ENCODE data around the gene PIK3R3.
"Not testable (repeated sequence)": the region's sequence is repeated elsewhere in the genome, so short reads cannot be mapped to it uniquely, and the experiment has no call there.

PIK3R3 gene

DNA sequence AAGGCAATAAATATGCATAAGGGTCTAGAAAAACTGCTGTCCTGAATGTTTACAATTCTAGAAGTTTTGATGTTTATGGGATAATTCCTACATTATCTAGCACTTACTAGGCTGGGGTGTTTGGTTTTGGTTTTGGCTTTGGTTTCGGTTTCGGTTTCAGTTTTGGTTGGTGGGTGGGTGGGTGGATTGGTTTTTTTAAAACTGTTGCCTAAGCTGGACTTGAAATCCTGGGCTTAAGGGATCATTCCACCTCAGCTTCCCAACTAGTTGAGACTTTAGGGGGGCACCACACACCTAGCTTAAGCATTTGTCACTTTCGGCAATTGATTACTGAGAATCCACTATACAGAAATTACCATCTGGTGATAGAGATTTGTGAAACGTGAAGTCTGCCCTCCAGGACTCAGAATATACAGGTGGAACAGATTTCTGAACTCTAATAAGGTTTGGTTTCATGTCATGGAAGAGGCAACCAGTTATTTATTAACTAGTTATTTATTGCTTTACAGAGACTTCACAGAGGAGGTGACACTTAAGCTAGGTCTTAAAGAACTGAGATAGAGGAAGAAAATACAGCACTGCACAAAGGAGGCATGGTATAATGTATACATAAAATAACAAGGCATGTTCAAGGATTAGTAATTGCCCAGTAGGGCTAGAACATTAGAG, 69.6 kb downstream of the PIK3R3 start:
- peak; percentile 17 to 18 for DNase-seq

DNA sequence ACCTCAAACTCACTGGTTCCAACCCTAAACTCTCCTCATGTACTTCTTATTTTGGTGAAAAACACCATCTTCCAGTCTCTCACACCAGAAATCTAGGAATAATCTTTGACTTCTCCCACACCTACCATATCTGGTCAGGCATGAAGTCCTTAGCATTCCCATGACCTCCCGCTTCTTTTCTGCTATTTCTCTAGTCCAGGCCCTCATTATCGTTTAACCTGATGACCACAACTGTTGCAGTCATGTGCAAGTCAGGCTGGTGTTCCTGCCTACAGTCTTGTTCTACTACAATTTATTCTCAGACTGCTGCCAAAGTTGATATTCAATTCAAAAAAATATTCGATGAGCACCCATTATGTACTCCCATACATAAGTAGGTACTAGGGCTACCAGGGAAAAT, 71.3 kb downstream of the PIK3R3 start:
- no peak for DNase-seq

GRCh38 chr1:46058936-46059335, 73.5 kb downstream of the PIK3R3 start:
- no peak for DNase-seq

GRCh38 chr1:46057781-46058180, 74.6 kb downstream of the PIK3R3 start:
- no peak for DNase-seq

DNA sequence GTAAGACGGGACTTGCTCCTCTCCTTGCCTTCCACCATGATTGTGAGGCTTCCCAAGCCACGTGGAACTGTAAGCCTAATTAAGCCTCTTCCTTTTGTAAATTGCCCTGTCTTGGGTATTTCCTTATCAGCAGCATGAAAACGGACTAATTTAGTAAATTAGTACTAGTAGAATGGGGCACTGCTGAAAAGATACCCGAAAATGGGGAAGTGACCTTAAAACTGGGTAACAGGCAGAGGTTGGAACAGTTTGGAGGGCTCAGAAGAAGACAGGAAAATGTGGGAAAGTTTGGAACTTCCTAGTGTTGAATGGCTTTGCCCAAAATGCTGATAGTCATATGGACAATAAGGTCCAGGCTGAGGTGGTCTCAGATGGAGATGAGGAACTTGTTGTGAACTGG, 75.2 kb downstream of the PIK3R3 start:
- DNase-seq: not testable (repeated sequence)

DNA sequence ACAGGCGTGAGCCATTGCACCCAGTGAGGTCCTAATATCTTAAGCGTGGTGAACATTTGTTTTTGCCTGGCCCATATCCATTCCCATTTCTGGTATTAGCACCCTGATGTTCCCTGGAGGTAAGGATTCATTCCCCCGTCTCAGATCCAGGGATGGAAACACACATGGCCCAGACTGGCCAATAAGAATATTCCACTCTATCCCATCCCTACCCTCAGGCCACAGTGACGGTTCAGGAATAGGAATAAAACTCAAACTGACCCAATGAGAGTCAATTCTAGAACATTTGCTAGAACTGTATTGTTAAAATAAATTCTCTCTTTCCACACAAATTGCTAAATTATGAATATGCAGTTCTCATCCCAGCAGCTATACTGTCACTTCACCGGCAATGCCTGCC, 76.1 kb downstream of the PIK3R3 start:
- DNase-seq: no peak

GRCh38 chr1:46053734-46054133, 78.7 kb downstream of the PIK3R3 start:
- DNase-seq: no peak

GRCh38 chr1:46044116-46044515, 88.3 kb downstream of the PIK3R3 start:
- DNase-seq: no peak

- DNase-seq: no peak
These were observed 88.9 kb downstream of the PIK3R3 start for GRCh38 chr1:46043458-46044017.

DNA sequence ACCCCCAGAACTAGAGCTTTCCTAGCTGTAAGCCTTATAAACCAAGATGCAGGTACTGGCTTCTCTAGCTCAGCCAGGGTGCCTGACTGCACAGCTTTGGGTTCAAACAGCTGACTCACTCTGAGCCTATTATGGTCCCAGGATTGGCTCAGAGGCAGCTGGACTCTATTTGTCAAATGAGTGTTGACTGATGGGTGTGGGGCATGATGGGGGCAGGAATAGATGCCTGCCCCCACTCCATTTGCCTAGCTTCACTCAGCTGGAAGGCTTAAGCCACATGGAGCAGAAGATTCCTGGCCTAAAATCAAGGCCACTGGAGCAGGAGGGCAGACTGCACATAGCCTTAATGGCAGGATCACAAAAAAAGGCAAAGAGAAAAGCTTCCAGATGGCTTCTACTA, 90.5 kb downstream of the PIK3R3 start:
- no peak for DNase-seq

- DNase-seq: no peak
These were observed 90.9 kb downstream of the PIK3R3 start for GRCh38 chr1:46041551-46041950.

DNA sequence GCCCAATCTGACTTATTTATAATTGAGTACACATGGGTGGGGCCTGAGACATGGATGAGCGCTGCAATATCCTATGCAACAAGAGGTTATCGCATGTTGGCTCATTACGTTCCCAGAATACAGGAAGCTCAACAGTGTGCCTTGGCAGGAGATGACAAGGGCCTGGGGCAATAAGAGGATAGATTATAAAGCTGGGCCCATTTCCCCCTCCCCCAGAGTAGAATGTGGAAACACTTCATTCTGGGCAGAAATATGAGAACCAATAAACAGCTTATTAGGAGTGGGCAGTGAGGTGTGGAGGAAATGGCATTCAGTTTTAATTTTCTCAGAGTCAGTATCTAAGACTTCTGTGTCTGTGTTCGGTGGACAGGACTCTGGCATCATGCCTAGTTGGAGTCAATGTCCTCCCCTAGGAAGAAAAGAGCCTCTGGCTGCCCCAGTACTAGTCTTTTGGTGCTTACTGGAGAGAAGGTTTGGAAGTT, 92.8 kb downstream of the PIK3R3 start:
- DNase-seq: no peak

DNA sequence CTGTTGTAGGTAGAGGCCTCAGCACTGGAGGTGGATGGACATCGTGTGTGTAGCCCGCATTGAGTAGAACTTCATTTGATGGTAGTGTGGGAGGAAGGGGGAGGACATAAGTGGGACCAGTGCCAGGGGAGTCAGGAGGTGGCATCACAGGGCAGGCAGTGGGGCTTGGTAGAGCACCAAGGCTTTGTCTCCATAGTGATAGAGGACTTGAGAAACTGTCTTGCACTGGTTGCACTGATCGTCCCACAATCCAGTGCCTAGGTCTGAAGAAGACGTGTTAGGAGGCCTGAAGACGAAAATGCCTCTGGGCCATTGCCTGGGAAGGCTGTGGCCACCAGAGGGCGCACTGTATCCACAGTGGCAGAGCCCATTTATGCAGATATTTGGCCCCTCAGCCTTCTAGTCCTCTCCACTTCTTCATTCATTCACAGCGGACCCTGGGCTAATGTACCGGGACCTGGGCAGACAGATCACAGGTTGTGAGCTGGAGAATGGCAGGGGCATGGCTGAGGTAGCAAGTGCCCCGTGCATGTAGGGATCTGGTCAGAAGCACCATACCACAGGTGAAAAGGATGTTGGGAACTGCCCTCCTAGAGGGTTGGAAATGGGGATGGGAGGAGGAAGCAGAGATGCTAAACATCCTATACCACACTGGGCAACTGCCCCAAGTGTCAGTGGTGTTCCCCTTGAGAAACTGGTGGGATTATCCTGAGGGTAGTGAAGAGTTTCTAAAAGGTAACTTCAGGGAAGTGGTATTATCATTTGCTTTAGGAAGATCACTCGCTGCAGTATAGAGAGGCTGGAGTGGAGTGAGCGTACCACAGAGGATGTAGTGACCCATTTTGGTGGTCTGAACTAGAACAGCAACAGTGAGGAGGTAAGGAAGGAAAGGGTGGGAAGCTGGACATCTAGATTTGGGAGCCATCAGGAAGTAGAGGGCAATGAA, 95.3 kb downstream of the PIK3R3 start:
- DNase-seq: peak; percentile 80 to 81

- no peak for DNase-seq
These were observed 97.6 kb downstream of the PIK3R3 start for GRCh38 chr1:46034601-46035516.

- no peak for DNase-seq
These were observed 101.4 kb downstream of the PIK3R3 start for GRCh38 chr1:46030876-46031660.

GRCh38 chr1:46030074-46030870, 102.2 kb downstream of the PIK3R3 start:
- DNase-seq: no peak

DNA sequence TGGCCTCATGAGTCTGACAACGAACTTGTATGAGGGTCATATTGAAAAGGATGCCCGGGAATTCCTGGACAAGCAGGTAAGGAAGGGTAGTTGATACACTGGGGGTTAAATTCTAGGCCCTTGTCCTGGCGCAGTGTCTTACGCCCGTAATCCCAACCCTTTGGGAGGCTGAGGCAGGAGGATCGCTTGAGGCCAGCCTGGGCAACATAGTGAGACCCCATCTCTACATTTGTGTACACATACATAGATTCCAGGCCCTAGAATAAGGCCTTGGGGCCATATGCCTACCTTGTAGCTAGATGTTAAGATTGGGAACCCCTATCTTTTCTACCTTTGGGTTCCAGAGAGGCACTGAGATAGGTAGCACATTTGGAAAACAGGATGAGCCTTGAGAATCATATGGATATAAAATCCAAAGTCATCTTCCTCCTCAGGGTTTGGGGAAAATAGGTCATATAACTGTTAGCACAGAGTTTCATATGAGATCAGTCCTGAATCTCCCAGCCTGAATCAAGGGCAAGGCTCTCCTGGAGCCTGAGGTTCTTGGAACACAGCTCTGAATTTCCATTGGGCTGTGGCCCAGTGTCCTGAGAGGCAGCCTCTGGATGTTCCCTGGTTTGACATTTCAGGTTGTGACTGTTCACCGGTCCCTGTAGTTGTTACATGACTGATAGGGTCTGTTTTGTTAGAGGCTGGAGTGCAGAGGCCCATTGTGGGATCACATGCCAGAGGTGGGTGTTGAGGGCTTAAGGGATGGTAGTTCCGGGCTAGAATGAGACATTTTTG, 104.4 kb downstream of the PIK3R3 start:
- no peak for DNase-seq

GRCh38 chr1:46026531-46026930, 105.9 kb downstream of the PIK3R3 start:
- DNase-seq: no peak

GRCh38 chr1:46021046-46021996, 111.1 kb downstream of the PIK3R3 start:
- no peak for DNase-seq
